Natural killer cell (primary cell): ENCODE results near the gene MOCOS. TPM values are rescaled to one million over a fixed set of nuclear protein-coding genes. Genes with fewer than 3 reads are reported as not detected.

Experiments used
- ATAC-seq, 3 donors: fragments of 150-1000 bp in 2 of 3; fragments of 200-7000 bp in 1 of 3; cut with Tn5 transposase; 1 replicate in 1 of 3; 2 replicates in 2 of 3; pipeline ENCODE4 v1.10.0; 2021; ENCODE audit warnings: mild to moderate bottlenecking in 2 of 3, moderate library complexity in 2 of 3
- DNase-seq, 2 donors: peaks; one replicate each; pipeline versions ENCODE4 v3.0.0 to v3.0.0-alpha.2; 2013 to 2021; ENCODE audit warnings: mixed read lengths in 1 of 2
- H3K27ac ChIP-seq: one replicate; pipeline ENCODE4 v1.5.1; 2013; ENCODE audit warnings: mild to moderate bottlenecking, low read length
- H3K27me3 ChIP-seq: one replicate; pipeline ENCODE4 v1.6.1; 2013; ENCODE audit warnings: low read length; ENCODE audit not compliant: control insufficient read depth, insufficient read depth
- H3K36me3 ChIP-seq: one replicate; pipeline ENCODE4 v1.6.1; 2013; ENCODE audit warnings: low read length; ENCODE audit not compliant: control insufficient read depth, insufficient read depth
- H3K4me1 ChIP-seq: one replicate; pipeline ENCODE4 v1.6.1; 2013; ENCODE audit warnings: low read length; ENCODE audit not compliant: control insufficient read depth, insufficient read depth
- H3K4me3 ChIP-seq: one replicate; pipeline ENCODE4 v1.5.1; 2013; ENCODE audit warnings: low read length
- H3K9me3 ChIP-seq: one replicate; pipeline ENCODE4 v1.6.1; 2013; ENCODE audit warnings: low read length; ENCODE audit not compliant: control insufficient read depth, insufficient read depth
- H3K27ac Mint-ChIP-seq, 2 donors: one replicate each; pipeline ENCODE4 v1.8.0; 2022; ENCODE audit warnings: mild to moderate bottlenecking in 2 of 2, mixed read lengths in 2 of 2, moderate library complexity in 1 of 2
- H3K27me3 Mint-ChIP-seq, 2 donors: one replicate each; pipeline ENCODE4 v1.8.0; 2022; ENCODE audit warnings: low read depth in 2 of 2, mixed read lengths in 2 of 2
- H3K36me3 Mint-ChIP-seq: one replicate; pipeline ENCODE4 v1.8.0; 2022; ENCODE audit warnings: mixed read lengths
- H3K4me1 Mint-ChIP-seq, 2 donors: one replicate each; pipeline ENCODE4 v1.8.0; 2022; ENCODE audit warnings: mixed read lengths in 2 of 2
- H3K4me3 Mint-ChIP-seq: one replicate; pipeline ENCODE4 v1.8.0; 2022; ENCODE audit warnings: mild to moderate bottlenecking, moderate library complexity, mixed read lengths
- H3K9me3 Mint-ChIP-seq, 2 donors: one replicate each; pipeline ENCODE4 v1.8.0; 2022; ENCODE audit warnings: mixed read lengths in 2 of 2
- WGBS: methylation state at CpG from one replicate; pipeline ENCODE4 v1.1.7; 2013; ENCODE audit warnings: missing lambda C conversion rate; ENCODE audit not compliant: insufficient coverage; 5-methylcytosine and 5-hydroxymethylcytosine counted together
- intact Hi-C: fragments of 100-400 bp; cut with micrococcal nuclease; formaldehyde crosslinking; loops from one replicate; pipeline ENCODE4 v1.14.2; 2022
- total RNA-seq, 4 donors: library from RNA; stranded (reverse); fragments of 120-200 nt in 1 of 4; gene quantifications; one replicate each; pipeline versions ENCODE4 v1.2.3 to v1.2.4, GENCODE V29; 2013 to 2022
- TF ChIP-seq, protein P1 (sequence below): fragments of 200-600 bp; IDR thresholded peaks from one replicate; pipeline ENCODE4 v1.8.0; 2022; ENCODE audit warnings: antibody characterized with exemption

The MOCOS gene
- total RNA-seq, 3 donors from 2014 or later (not counting 1 experiment from before 2014, with no cell fraction given), result 0.10 to 0.24 (median 0.16) TPM

DNA sequence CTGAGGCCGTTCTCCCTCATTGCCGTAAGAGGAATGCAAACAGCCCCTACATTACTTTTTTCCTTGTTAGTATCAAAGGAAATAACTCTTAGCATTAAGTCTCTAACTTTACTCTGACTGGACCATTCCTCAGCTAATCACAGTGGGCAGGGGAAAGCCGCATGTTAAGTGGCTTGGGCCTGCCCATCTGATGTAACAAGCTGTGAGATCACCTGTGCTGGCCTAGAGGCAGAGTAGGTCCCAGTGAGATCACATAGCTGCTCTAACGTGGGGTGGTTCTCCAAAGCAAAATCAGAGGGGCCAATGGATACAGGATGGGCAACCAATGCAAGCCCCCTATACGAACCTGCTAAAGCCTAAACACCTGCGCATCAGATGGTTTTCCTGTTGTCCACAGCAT is 5.9 kb upstream of the MOCOS start:
- Histone ChIP-seq H3K9me3 (no peaks in the 10 kb centered on the region), H3K4me1 (peaks cover 2% of the 10 kb centered on the region), H3K36me3 (peaks cover 13% of the 10 kb centered on the region), H3K27me3 (no peaks in the 10 kb centered on the region), H3K4me3 (no peak overlapping the region), H3K27ac (no peak overlapping the region)
- TF ChIP-seq, protein P1, sequence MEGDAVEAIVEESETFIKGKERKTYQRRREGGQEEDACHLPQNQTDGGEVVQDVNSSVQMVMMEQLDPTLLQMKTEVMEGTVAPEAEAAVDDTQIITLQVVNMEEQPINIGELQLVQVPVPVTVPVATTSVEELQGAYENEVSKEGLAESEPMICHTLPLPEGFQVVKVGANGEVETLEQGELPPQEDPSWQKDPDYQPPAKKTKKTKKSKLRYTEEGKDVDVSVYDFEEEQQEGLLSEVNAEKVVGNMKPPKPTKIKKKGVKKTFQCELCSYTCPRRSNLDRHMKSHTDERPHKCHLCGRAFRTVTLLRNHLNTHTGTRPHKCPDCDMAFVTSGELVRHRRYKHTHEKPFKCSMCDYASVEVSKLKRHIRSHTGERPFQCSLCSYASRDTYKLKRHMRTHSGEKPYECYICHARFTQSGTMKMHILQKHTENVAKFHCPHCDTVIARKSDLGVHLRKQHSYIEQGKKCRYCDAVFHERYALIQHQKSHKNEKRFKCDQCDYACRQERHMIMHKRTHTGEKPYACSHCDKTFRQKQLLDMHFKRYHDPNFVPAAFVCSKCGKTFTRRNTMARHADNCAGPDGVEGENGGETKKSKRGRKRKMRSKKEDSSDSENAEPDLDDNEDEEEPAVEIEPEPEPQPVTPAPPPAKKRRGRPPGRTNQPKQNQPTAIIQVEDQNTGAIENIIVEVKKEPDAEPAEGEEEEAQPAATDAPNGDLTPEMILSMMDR, result no peak
- Mint-ChIP-seq H3K27me3 (peaks cover 0 to 2% of the 10 kb centered on the region in 2 donors), H3K4me1 (peaks cover 0 to 8% of the 10 kb centered on the region in 2 donors), H3K36me3 (peaks cover 5% of the 10 kb centered on the region), H3K9me3 (no peaks in the 10 kb centered on the region), H3K27ac (no peak overlapping the region), H3K4me3 (no peak overlapping the region)
- intact Hi-C loops, result no loop called here
- DNase-seq (no peak), ATAC-seq (no peak)
- WGBS, result 90% methylated on average over 6 of the region's 6 CpGs

DNA sequence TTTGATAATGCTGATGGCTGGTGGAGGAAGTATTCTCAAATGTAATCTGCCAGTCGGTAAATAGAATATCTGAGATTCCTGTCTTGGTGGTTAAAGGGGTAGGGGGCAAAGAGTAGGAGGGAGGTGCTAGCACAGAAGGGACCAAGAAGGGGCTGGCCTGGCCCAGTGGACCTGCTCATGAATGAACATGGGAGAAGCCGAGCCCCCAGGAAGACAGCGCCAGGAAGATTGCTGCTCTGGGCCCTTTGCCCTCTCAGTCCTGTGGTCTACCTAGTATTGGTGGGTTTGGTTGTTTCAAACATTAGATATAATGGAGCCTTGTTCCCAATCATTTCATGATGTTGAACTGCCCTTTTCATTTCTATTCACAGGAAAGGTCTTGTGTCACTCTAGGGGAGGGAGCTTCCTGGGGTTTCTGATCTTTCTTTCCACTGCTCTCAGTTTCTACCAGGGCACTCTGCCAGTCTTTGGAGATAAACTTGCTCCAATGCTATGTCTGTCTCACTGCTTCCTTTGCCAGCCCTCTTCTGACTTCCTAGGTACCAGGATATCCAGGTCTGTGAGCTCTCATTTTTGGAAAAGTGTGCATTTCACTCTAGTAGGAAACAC is 5.3 kb upstream of the MOCOS start:
- peaks cover 0 to 10% of the 10 kb centered on the region in 2 donors for H3K4me1 Mint-ChIP-seq
- WGBS, result 97% methylated on average over 3 of the region's 3 CpGs
- peaks cover 8% of the 10 kb centered on the region for H3K36me3 ChIP-seq
- no peak overlapping the region for H3K27ac ChIP-seq
- TF ChIP-seq, protein P1, result no peak
- no peak overlapping the region for H3K4me3 Mint-ChIP-seq
- H3K9me3 Mint-ChIP-seq, result no peaks in the 10 kb centered on the region
- H3K27ac Mint-ChIP-seq, result no peak overlapping the region
- peaks cover 0 to 4% of the 10 kb centered on the region in 2 donors for H3K27me3 Mint-ChIP-seq
- DNase-seq (no peak), ATAC-seq (no peak)
- no peaks in the 10 kb centered on the region for H3K9me3 ChIP-seq
- H3K4me3 ChIP-seq, result no peak overlapping the region
- peaks cover 3% of the 10 kb centered on the region for H3K36me3 Mint-ChIP-seq
- intact Hi-C loops, result no loop called here
- H3K4me1 ChIP-seq, result peaks cover 8% of the 10 kb centered on the region
- H3K27me3 ChIP-seq, result no peaks in the 10 kb centered on the region

DNA sequence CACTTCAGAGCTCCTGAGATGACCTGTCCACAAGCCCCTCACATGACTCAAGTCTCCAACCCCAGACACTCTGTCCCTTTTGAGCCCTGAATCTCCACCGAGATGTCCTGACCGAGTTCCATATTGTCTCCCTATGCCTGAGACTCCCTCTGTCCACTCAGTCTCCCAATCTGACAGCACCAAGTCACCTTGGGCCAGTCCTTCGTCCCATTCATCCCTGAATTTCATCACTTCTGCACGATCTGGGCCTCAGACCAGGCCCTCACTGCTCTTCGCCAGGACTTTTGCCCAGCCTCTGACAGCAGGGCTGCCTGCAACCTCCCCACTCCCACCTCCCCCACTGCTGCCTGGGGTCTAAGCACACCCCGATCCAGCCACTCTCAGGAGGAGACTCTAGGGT is 4.3 kb upstream of the MOCOS start:
- Mint-ChIP-seq H3K4me3 (no peak overlapping the region), H3K27ac (no peak overlapping the region), H3K4me1 (peaks cover 3 to 14% of the 10 kb centered on the region in 2 donors), H3K27me3 (peaks cover 1 to 7% of the 10 kb centered on the region in 2 donors), H3K36me3 (no peaks in the 10 kb centered on the region), H3K9me3 (no peaks in the 10 kb centered on the region)
- peaks cover 4% of the 10 kb centered on the region for H3K27me3 ChIP-seq
- DNase-seq (no peak), ATAC-seq (no peak)
- intact Hi-C loops, result no loop called here
- no peak overlapping the region for H3K4me3 ChIP-seq
- H3K9me3 ChIP-seq, result no peaks in the 10 kb centered on the region
- TF ChIP-seq, protein P1, result no peak
- H3K4me1 ChIP-seq, result peaks cover 15% of the 10 kb centered on the region
- 89% methylated on average over 6 of the region's 6 CpGs for WGBS
- no peak overlapping the region for H3K27ac ChIP-seq
- H3K36me3 ChIP-seq, result no peaks in the 10 kb centered on the region

DNA sequence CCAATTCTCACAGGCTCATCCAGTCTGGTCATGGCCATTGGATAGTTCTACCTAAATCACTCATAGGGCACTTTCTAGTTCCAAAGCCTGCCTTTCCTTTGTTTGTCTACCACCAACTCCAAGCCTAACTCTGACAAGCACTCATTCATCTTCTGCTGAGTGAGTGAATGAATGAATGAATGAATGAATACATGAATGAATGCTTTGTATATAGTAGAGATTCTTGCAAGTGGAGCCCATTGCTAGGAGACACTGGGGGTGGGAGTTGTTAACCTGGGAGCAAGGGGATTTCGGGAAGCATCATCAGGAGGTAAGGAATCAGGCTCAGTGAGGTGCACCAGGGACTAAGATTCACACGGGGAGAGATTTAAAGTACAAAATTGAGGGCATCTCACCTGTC is 3.3 kb upstream of the MOCOS start:
- Mint-ChIP-seq H3K4me3 (no peak overlapping the region), H3K27ac (no peak overlapping the region), H3K9me3 (no peaks in the 10 kb centered on the region), H3K4me1 (peaks cover 7 to 18% of the 10 kb centered on the region in 2 donors), H3K36me3 (no peaks in the 10 kb centered on the region), H3K27me3 (peaks cover 11 to 14% of the 10 kb centered on the region in 2 donors)
- WGBS, result 94% methylated on average over 2 of the region's 2 CpGs
- Histone ChIP-seq H3K4me3 (no peak overlapping the region), H3K27ac (no peak overlapping the region), H3K36me3 (no peaks in the 10 kb centered on the region), H3K9me3 (no peaks in the 10 kb centered on the region), H3K27me3 (peaks cover 6% of the 10 kb centered on the region), H3K4me1 (peaks cover 16% of the 10 kb centered on the region)
- DNase-seq (no peak), ATAC-seq (no peak)
- TF ChIP-seq, protein P1, result no peak
- intact Hi-C loops, result loop anchor here (2.0 kb wide), 1 partner anchor 55 kb away; the partner anchor contains the start of genes ELP2 and SLC39A6
